Neural cell (in vitro differentiated cells): ENCODE data around the gene CLEC3A. TPM values are rescaled to one million over a fixed set of nuclear protein-coding genes. Genes with fewer than 3 reads are reported as not detected.

Source experiments
- H2AFZ ChIP-seq: fragments of 200-600, 300-800 bp; sonication (generic), shearing (Covaris generic); 2 replicates; pipeline ENCODE4 v1.6.0; 2014; ENCODE audit warnings: low read depth, mild to moderate bottlenecking, antibody characterized with exemption, low read length, moderate library complexity
- H3F3A ChIP-seq: fragments of 200-600 bp; shearing (Covaris generic); 2 replicates; pipeline ENCODE4 v1.6.1; 2016; ENCODE audit warnings: mild to moderate bottlenecking, moderate library complexity, mixed read lengths, antibody characterized with exemption, low read length; ENCODE audit not compliant: insufficient read depth, poor library complexity, severe bottlenecking
- H3K27ac ChIP-seq: fragments of 200-600, 300-800 bp; sonication (generic), shearing (Covaris generic); 2 replicates; pipeline ENCODE4 v1.5.1; 2014; ENCODE audit warnings: mild to moderate bottlenecking, low read length, moderate library complexity
- H3K27me3 ChIP-seq: fragments of 300-800, 200-600 bp; sonication (generic), shearing (Covaris generic); 2 replicates; pipeline ENCODE4 v1.6.0; 2014; ENCODE audit warnings: mild to moderate bottlenecking, low read depth, low read length, moderate library complexity; ENCODE audit not compliant: insufficient read depth
- H3K36me3 ChIP-seq: fragments of 300-800, 200-600 bp; sonication (generic), shearing (Covaris generic); 2 replicates; pipeline ENCODE4 v1.5.1; 2014; ENCODE audit warnings: mild to moderate bottlenecking, antibody characterized with exemption, low read length, moderate library complexity; ENCODE audit not compliant: insufficient read depth
- H3K4me2 ChIP-seq: fragments of 300-800, 200-600 bp; sonication (generic), shearing (Covaris generic); 2 replicates; pipeline ENCODE4 v1.6.0; 2014; ENCODE audit warnings: mild to moderate bottlenecking, low read length
- H3K4me3 ChIP-seq: fragments of 300-800, 200-600 bp; sonication (generic), shearing (Covaris generic); 2 replicates; pipeline ENCODE4 v1.5.1; 2014; ENCODE audit warnings: mild to moderate bottlenecking, low read length, moderate library complexity
- H3K79me2 ChIP-seq: fragments of 200-600 bp; shearing (Covaris generic); replicated peaks from 2 replicates; pipeline ENCODE4 v1.6.0; 2014; ENCODE audit warnings: mild to moderate bottlenecking, low read length, moderate library complexity; ENCODE audit not compliant: insufficient read depth
- H3K9ac ChIP-seq: fragments of 300-800, 200-600 bp; sonication (generic), shearing (Covaris generic); 2 replicates; pipeline ENCODE4 v1.6.1; 2016; ENCODE audit warnings: mild to moderate bottlenecking, low read length, mixed read lengths
- H3K9me2 ChIP-seq: fragments of 200-600 bp; shearing (Covaris generic); 2 replicates; pipeline ENCODE4 v1.6.1; 2016; ENCODE audit warnings: mild to moderate bottlenecking, low read length, mixed read lengths; ENCODE audit not compliant: insufficient read depth
- H3K9me3 ChIP-seq: fragments of 200-600, 300-800 bp; sonication (generic), shearing (Covaris generic); 2 replicates; pipeline ENCODE4 v1.6.1; 2016; ENCODE audit warnings: mild to moderate bottlenecking, mixed run types, low read length, moderate library complexity, mixed read lengths
- H4K20me1 ChIP-seq: fragments of 200-600 bp; shearing (Covaris generic); 2 replicates; pipeline ENCODE4 v1.6.1; 2016; ENCODE audit warnings: mild to moderate bottlenecking, mixed run types; ENCODE audit not compliant: insufficient read depth
- CTCF ChIP-seq: fragments of 450-650 bp; IDR thresholded peaks from 2 replicates; pipeline ENCODE4 v1.5.1; 2014; ENCODE audit warnings: antibody characterized with exemption, mild to moderate bottlenecking, moderate library complexity; ENCODE audit not compliant: poor library complexity, severe bottlenecking
- EP300 ChIP-seq: fragments of 450-650 bp; conservative IDR thresholded peaks from 2 replicates; pipeline ENCODE4 v1.6.1; 2014; ENCODE audit warnings: antibody characterized with exemption, mild to moderate bottlenecking, moderate library complexity; ENCODE audit not compliant: poor library complexity, severe bottlenecking
- EZH2 ChIP-seq: fragments of 200-600, 300-800 bp; shearing (Covaris generic), sonication (generic); IDR thresholded peaks from 2 replicates; pipeline ENCODE4 v1.6.1; 2014; ENCODE audit warnings: antibody characterized with exemption, low read length, borderline replicate concordance, mild to moderate bottlenecking; ENCODE audit not compliant: insufficient read depth, poor library complexity, severe bottlenecking
- MXI1 ChIP-seq: fragments of 450-650 bp; conservative IDR thresholded peaks from 2 replicates; pipeline ENCODE4 v1.6.1; 2014; ENCODE audit warnings: antibody characterized with exemption, mild to moderate bottlenecking; ENCODE audit not compliant: poor library complexity, severe bottlenecking
- POLR2AphosphoS5 ChIP-seq: IDR thresholded peaks from 2 replicates; pipeline ENCODE4 v1.6.1; 2012
- RAD21 ChIP-seq: fragments of 450-650 bp; conservative IDR thresholded peaks from 2 replicates; pipeline ENCODE4 v1.6.1; 2014; ENCODE audit warnings: antibody characterized with exemption, mild to moderate bottlenecking, moderate library complexity
- REST ChIP-seq: IDR thresholded peaks from 2 replicates; pipeline ENCODE4 v1.6.1; 2012; ENCODE audit warnings: borderline replicate concordance
- SMC3 ChIP-seq: fragments of 450-650 bp; conservative IDR thresholded peaks from 2 replicates; pipeline ENCODE4 v1.6.1; 2014; ENCODE audit warnings: antibody characterized with exemption, mild to moderate bottlenecking, moderate library complexity; ENCODE audit not compliant: poor library complexity
- TAF1 ChIP-seq: IDR thresholded peaks from 2 replicates; pipeline ENCODE4 v1.6.1; 2012; ENCODE audit warnings: low read depth
- polyA plus RNA-seq: library from polyadenylated mRNA; depleted of rRNA; stranded (reverse); fragments of >200 nt; gene quantifications from 2 replicates; pipeline ENCODE4 v1.2.3, GENCODE V29; 2014

Gene CLEC3A
- polyA plus RNA-seq, 1 donor from 2014 or later = not detected

DNA sequence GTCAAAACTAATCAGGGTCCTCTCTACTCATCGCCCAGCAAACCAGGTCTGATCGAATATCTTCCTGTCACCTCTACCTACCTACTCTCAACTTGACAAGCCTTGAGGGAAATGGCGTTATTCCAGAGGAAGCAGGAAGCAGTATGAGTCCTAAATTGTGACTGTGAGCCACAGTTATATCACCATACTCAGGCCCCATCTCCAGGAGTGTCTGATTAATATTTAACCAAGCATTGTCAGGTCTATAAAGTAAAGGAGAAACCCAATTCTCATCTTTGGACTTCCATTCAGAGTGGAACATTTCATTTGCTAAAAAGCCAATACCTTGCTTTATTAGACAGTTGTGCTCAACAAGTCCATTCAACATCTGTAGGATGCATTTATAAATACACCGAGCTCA, 17.8 kb upstream of the CLEC3A start:
- Histone ChIP-seq H3K9me3 (no peaks in the 10 kb centered on the region), H3F3A (no peaks in the 10 kb centered on the region), H3K36me3 (no peaks in the 10 kb centered on the region), H3K4me2 (no peak overlapping the region), H3K9me2 (no peaks in the 10 kb centered on the region), H3K27me3 (no peaks in the 10 kb centered on the region), H3K4me3 (no peak overlapping the region), H3K79me2 (no peaks in the 10 kb centered on the region), H2AFZ (no peak overlapping the region), H4K20me1 (no peaks in the 10 kb centered on the region), H3K9ac (no peak overlapping the region), H3K27ac (no peak overlapping the region)
- TF ChIP-seq REST (no peak), POLR2AphosphoS5 (no peak)

DNA sequence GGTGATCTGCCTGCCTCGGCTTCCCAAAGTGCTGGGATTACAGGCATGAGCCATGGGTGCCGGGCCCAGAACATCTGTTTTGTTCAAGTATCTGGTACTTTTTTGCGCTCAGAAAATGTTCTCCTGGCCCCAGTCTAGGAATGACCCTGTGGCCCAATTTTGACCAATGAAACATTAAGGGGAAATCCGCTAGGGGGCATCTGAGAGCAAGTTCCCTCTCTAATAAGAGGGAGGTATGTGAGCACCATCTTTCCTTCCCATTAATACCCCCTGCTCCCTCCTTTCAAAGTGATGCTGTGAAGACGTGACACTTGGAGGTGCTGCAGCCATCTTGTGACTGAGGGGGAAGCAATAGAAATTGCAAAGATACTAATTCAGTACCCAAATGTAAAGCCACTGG, 16.5 kb upstream of the CLEC3A start:
- no peaks in the 10 kb centered on the region for H3K27me3 ChIP-seq
- no peaks in the 10 kb centered on the region for H3F3A ChIP-seq
- TF ChIP-seq REST (no peak), POLR2AphosphoS5 (no peak), RAD21 (no peak), CTCF (no peak), EZH2 (no peak), SMC3 (no peak), TAF1 (no peak), EP300 (no peak), MXI1 (no peak)
- no peaks in the 10 kb centered on the region for H4K20me1 ChIP-seq
- no peaks in the 10 kb centered on the region for H3K79me2 ChIP-seq
- no peaks in the 10 kb centered on the region for H3K9me3 ChIP-seq
- no peak overlapping the region for H3K27ac ChIP-seq
- H3K4me3 ChIP-seq = no peak overlapping the region
- no peak overlapping the region for H3K4me2 ChIP-seq
- H3K9me2 ChIP-seq = no peaks in the 10 kb centered on the region
- no peak overlapping the region for H2AFZ ChIP-seq
- no peak overlapping the region for H3K9ac ChIP-seq
- no peaks in the 10 kb centered on the region for H3K36me3 ChIP-seq
